ENCODE results near the gene KLHDC4.
"Not testable (repeated sequence)": the region's sequence is repeated elsewhere in the genome, so short reads cannot be mapped to it uniquely, and the experiment has no call there.

Gene KLHDC4

GRCh38 chr16:87733190-87733589 is 32.6 kb downstream of the KLHDC4 start:
- ChIA-PET CTCF (no interaction called here), POLR2A (no interaction called here)
- no peak for TF ChIP-seq CTCF (IDR thresholded peaks at IDR 0.05; ENCODE audit: insufficient read depth, low read length, missing control alignments)
- DNase-seq (ENCODE audit: low read depth, low spot score) = no peak
- H3K4me3 ChIP-seq (ENCODE audit: low read depth, low read length) = no peak overlapping the region

GRCh38 chr16:87731607-87732006 is 34.2 kb downstream of the KLHDC4 start:
- ChIA-PET CTCF (interaction anchor here (1.2 kb wide), 2 partner anchors 28 to 38 kb away, joined by 3 to 5 read pairs; no protein-coding TSS in a partner anchor), POLR2A (no interaction called here)
- no peak for TF ChIP-seq CTCF (IDR thresholded peaks at IDR 0.05; ENCODE audit: insufficient read depth, low read length, missing control alignments)
- no peak overlapping the region for H3K4me3 ChIP-seq (ENCODE audit: low read depth, low read length)
- no peak for DNase-seq (ENCODE audit: low read depth, low spot score)

- DNase-seq (ENCODE audit: low read depth, low spot score) = no peak
- ChIA-PET CTCF (no interaction called here), POLR2A (no interaction called here)
- no peak overlapping the region for H3K4me3 ChIP-seq (ENCODE audit: low read depth, low read length)
- TF ChIP-seq CTCF (IDR thresholded peaks at IDR 0.05; ENCODE audit: insufficient read depth, low read length, missing control alignments) = no peak
Measured at GRCh38 chr16:87729266-87729954, 36.4 kb downstream of the KLHDC4 start.

- DNase-seq (ENCODE audit: low read depth, low spot score) = no peak
- no peak for TF ChIP-seq CTCF (IDR thresholded peaks at IDR 0.05; ENCODE audit: insufficient read depth, low read length, missing control alignments)
- ChIA-PET POLR2A (no interaction called here), CTCF (interaction anchor here (1.2 kb wide), 1 partner anchor 26 kb away, joined by 3 read pairs; no protein-coding TSS in a partner anchor)
- no peak overlapping the region for H3K4me3 ChIP-seq (ENCODE audit: low read depth, low read length)
Measured at GRCh38 chr16:87728026-87728425, 37.8 kb downstream of the KLHDC4 start.

- TF ChIP-seq CTCF (IDR thresholded peaks at IDR 0.05; ENCODE audit: insufficient read depth, low read length, missing control alignments) = no peak
- ChIA-PET CTCF (no interaction called here), POLR2A (no interaction called here)
Measured at GRCh38 chr16:87727346-87727745, 38.4 kb downstream of the KLHDC4 start.

GRCh38 chr16:87726577-87726976 is 39.2 kb downstream of the KLHDC4 start:
- DNase-seq (ENCODE audit: low read depth, low spot score); H3K4me3 ChIP-seq (ENCODE audit: low read depth, low read length); POLR2A ChIA-PET; CTCF ChIA-PET: not testable (repeated sequence)

More at GRCh38 chr16:87727346-87727745, 38.4 kb downstream of the KLHDC4 start:
- DNase-seq (ENCODE audit: low read depth, low spot score) = no peak
- no peak overlapping the region for H3K4me3 ChIP-seq (ENCODE audit: low read depth, low read length)
